LHCN-M2 (cell line): Measurements from ENCODE around the gene CFAP74. TPM values are rescaled to one million over a fixed set of nuclear protein-coding genes. Genes with fewer than 3 reads are reported as not detected.
A peak's percentile ranks its signal among the peaks of the same experiment; 100 is the strongest.

Source experiments
- DNase-seq: peaks from one replicate; pipeline ENCODE4 v3.0.0-alpha.2; 2012; ENCODE audit warnings: low read depth
- polyA plus RNA-seq: library from polyadenylated mRNA; unstranded; fragments of >200 nt; gene quantifications from one replicate; pipeline ENCODE4 v1.2.1, GENCODE V29; 2012; ENCODE audit warnings: missing spikeins
- total RNA-seq: library from RNA; depleted of rRNA; stranded (reverse); fragments of >200 nt; gene quantifications from 2 replicates; pipeline ENCODE4 v1.2.3, GENCODE V29; 2014; rRNA removed

Gene CFAP74
- total RNA-seq, result not detected in 2 replicates
- polyA plus RNA-seq, result not detected

DNA sequence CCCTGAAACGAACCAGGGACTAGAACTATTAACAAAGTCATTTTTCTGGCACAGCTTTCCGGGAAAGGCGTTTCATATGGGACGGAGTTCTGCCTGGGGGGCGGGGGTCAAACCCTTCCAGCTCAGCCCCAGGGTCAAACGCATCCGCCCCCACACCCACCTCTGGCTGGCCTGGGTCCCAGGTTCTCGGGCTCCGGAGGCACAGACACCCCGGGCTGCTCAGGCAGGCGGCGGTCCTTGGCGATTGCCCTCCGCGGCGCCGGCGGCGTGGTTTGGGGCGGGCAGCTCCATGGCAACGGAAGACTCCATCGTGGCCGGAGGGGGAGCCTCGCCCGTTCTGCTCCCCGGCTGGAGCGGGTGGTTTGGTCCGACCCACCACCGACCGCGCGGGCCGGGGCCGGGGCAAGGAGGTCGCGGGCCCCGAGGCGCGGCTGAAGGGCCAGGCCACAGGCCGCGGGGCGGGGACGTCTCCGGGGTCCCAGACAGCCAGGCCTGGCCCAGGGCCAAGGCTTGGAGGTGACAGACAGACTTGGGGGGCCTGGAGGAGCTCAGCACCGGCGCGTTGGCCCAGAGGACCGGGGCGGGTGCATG, at the start of gene CFAP74:
Gene CFAP74 (minus strand): TSS at position 246 of the 591 bp plus-strand sequence. CDS start 12,830 bp downstream, outside the sequence.
- peak; percentile 3 for DNase-seq

DNA sequence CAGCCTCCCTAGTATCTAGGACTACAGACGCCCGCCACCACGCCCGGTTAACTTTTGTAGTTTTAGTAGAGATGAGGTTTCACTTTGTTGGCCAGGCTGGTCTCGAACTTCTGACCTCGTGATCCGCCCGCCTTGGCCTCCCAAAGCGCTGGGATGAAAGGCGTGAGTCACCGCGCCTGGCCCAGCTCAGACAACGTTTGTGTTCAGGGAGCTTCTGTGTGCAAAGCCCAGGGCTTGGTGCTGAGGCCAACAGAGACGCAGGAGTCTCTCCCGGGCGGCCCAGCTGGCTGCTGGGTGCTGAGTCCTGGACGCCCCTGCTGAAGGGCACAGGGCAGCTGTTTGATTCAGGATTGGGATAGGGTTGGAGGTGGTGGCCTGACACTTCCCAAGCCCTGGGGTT, 49.6 kb upstream of the CFAP74 start:
- no peak for DNase-seq

DNA sequence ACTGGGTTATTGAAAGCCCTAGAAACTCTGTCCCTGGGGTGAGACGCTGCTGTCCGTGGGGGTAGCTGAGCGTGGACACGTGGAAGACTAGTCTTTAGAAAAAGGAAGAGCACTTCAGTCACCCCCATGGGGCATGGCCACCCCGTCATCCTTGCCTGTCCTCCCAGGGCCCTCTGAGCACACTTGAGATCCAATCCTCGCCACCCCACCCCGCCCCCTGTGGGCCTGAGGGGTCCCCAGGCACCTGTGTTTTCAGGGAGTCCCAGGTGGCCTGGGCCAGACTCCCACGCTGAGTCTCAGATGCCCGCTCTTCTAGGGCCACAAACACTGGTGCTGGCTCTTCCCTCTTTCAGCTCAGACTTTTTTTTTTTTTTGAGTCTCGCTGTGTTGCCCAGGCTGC, 49.2 kb upstream of the CFAP74 start:
- no peak for DNase-seq

- DNase-seq, result no peak
Observed at GRCh38 chr1:2052054-2052679, 48.6 kb upstream of the CFAP74 start.

- no peak for DNase-seq
Observed at GRCh38 chr1:2050793-2051682, 47.5 kb upstream of the CFAP74 start.

DNA sequence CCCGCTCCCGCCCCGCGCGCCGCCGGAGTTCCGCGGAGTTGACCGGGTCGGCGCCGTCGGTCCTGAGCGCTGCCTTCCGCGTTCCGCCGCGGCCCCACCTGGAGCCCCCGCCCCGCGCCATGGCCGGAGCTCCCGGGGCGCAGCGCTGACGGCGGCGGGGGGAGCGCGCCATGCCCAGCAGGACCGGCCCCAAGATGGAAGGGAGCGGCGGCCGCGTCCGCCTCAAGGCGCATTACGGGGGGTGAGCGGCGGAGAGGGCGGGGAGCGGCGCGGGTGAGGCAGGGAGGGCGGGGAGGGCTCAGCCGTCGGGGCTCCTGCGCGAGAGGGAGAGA, 46.8 kb upstream of the CFAP74 start:
- DNase-seq, result no peak

DNA sequence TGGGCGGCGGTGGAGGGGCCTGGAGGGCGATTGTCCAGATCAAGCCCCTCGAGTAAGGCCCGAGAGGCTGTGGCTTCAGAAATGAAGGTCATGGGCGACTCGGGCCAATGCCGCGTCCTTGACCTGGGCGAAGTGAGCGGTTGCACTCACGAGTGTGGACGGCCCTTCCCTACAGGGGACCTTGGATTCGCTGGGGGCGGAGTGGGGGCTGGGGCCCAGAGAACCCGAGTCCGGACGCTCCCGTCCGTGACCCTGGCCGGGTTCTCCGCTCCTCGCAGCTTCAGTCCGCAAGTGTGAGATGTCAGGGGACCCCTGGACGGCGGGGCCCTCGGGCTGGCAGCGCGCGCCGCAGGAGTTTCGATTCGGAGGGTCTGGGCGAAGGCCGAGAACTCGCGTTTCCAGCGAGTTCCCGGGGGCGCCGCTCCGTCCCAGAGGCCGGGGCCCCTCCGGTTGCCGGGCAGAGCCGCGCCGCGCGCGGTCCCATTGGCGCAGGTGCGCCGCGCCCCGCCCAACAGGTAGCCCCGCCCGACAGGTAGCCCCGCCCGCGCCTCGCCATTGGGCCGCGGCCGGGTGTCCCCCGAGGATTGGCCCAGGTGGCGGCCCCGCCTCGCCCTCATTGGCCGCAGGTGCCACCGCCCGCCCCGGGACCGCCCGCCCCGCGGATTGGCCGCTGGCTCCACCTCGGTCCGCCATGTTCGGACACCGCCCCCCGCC, 46.3 kb upstream of the CFAP74 start, which contains the start of gene PRKCZ:
Gene PRKCZ (plus strand): TSS at position 694 of the 714 bp plus-strand sequence. CDS start 220 bp downstream, outside the sequence.
- no peak for DNase-seq

DNA sequence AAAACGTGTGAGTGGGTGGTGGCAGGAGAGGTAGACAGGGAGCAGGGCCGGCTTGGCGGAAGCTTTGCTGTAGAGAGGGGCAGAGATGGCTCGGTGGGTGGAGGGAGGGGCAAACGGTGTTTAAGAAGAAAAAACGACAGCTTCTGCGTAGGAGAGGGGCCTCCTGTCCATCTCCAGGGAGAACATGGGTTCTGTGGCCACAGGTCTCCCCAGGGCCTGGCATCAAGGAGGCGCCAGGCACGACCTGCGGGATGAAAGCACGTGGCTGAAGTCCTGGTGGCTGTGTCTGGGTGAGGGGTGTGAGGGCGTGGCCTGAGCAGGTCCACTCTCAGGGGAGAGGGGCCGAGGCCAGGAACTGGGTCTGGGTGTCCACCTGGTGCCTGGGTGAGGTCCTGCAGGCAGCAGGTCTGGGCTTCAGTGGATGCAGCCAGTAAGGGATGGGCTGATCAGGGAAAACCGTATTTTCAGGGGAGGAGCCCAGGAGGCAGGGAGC, 45.7 kb upstream of the CFAP74 start:
- no peak for DNase-seq

GRCh38 chr1:2047749-2048729, 44.5 kb upstream of the CFAP74 start:
- no peak for DNase-seq

DNA sequence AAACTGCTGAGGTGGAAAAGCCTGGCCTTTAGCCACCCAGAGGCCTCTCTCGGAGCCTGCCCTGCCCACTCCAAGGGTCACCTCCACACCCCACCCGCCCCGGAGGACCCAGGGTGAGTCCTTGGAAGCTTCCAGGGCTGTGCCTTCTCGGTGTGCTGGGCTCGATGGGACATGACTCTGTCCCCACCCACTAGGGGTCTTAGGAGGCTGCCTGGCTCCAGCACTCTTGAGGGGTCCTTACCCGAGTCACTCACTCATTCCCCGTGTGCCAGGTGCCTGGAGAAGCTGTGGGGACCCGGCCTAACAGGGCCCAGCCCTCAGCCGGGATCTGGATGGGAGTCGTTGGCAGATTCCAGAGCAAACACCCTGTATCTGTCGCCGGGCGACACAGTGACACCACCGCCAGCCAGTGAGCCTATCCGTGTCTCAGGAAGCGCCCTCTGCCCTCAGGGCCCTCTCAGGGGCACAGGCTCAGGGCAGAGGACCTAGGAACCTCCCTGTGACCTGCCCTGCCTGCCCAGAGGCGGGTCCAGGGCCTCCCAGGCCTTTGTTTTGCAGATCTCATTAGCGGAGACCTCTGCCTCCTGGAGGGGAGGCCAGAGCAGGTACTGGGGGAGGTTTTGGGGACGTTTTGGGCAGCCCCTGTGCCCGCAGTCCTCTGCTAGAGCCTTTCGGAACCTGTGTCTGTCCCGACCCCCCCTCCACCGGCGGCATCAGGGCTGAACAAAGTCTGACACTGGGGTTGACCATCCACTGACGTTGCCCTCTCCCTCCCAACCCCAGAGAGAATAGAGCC, 43.6 kb upstream of the CFAP74 start:
- no peak for DNase-seq

- DNase-seq, result no peak
Observed at GRCh38 chr1:2046174-2046917, 42.8 kb upstream of the CFAP74 start.

DNA sequence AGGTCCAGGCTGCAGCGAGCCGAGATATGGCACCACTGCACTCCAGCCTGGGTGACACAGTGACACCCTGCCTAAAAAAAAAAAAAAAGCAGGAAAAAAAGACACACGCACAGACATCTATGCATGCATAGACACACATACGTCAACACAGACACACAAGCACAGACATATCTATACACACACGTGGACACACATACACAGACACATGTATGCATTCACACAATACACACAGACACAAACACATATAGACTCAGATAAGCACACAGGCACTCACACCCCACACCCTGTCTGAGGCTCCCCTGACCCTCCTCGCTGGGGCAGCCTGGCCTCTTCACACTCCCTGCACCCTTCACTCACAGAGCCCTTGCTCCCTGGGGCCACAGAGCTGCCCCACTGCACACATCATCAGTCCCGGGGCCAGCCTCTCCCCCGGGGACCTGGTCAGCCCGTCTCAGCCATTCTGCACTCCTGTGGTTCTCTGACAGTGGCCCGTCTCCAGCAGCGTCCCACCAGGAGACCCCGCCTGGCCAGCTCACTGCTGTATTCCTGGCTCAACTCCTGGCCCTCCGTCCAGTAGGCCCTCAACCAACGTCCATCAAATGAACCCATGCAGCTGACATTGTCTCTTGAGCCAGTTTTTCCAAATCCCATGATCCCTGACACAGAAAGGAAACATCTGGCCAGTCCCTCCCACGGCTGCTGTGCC, 42.0 kb upstream of the CFAP74 start:
- no peak for DNase-seq

- DNase-seq, result peak; percentile 26
Observed at GRCh38 chr1:2044510-2045319, 41.1 kb upstream of the CFAP74 start.

GRCh38 chr1:2043886-2044285, 40.3 kb upstream of the CFAP74 start:
- no peak for DNase-seq

DNA sequence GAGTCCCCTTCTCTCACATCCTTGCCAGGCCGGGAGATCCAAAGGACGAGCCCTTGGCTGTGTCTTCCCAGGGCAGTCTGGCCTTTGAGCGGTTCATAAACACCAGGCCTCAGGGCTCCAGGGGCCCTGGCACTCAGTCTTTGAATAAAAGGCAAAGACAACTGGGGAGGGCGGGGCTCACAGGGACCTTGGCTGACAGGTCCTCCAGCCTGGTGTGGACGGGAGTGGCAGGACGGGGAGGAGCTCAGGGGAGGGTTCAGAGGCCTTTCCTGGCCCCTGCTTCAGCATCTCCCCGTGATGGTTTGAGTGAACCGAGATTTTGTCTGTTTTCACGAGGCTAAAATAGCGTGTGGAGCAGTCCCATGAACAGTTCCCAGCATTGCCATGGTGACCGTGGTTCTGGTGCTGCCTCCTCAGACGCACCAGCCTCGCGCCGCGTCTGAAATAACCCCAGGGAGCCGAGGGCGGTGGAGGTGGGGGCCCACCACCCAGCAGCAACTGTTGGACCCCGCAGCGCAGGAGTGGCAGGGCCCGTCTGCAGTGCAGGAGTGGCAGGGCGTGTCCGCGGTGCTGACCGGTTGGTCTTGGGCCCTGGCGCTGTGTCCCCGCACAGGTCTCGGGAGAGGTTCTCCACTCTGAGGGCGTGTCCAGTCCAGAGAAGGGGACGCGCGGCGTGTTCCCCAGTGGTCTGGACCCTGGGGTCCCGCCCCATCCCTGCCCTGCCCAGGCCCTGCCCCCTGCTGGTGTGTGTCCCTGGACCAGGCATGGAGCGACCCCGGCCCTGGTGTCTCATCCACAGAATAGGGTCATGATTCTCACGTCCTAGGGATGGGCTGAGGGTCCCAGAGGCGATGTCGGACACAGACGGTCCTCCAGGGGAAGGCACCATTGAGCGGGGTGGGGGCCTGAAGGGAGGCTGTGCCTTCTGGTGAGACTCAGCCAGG, 39.5 kb upstream of the CFAP74 start:
- no peak for DNase-seq

- DNase-seq, result no peak
Observed at GRCh38 chr1:2041887-2042286, 38.3 kb upstream of the CFAP74 start.
